ENCODE results near the gene SACM1L.

DNA sequence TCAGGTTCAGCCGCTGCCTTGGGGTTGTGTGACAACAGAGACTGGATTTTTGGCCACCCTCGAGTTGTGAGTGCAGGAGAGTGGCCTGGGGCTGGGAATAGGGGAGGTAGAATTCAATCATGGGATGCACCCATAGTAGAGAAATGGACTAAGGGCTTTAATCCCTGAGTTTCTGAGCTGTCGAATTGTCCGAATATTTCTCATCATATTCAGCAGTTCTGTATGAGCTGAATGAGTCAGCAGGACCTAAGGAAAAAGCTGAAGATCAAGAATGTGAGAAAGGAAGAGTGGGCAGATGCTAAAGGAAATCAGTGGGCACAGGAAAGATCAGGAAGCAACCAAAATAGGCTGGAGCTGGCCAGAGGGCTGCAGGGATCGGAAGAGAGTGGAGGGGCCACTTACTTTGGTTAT is 44.4 kb upstream of the SACM1L start:
- no peak for TF ChIP-seq POLR2AphosphoS5 (IDR thresholded peaks at IDR 0.05; ENCODE audit: low read depth, low read length)
- no peak for TF ChIP-seq POLR2A (IDR thresholded peaks at IDR 0.05; ENCODE audit: low read depth, low read length)
